NCI-H524 treated with DMSO at 0.1 percent for 48 hours (cell line): ENCODE results near the gene LY6G5C.
A peak's percentile ranks its signal among the peaks of the same experiment; 100 is the strongest.

ENCODE experiments used
- DNase-seq: peaks from one replicate; lab custom pipeline; 2025; lab: John Stamatoyannopoulos, UW

Gene LY6G5C

DNA sequence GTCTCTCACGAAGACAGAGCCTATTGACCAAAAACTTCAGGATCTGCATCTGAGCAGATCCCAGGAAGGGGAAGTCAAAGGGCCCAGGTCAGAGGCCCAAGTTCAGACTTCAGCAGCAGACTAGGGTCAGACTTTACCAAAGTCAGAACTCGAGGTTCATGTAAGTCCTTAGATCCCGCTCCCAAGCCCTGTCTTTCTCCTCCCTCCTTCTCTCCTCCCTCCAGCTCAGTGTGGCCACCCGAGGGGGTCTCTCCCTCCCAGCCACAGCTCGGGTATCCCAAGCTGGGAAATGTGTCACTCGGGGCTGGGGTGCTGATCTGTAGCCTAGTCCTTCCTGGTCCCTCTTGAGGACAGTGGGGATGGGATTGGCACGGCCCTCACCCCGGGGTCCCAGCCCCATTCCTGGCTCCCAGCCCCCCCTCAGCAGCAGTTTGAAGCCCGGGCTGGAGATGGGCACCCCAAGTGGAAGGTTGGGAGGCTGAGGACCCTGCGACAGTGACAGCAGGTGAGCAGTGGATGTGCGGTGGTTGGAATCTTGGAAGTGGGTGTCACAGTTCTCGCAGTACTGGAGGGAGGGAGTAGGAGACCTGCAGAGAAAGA, 18.6 kb downstream of the LY6G5C start:
- DNase-seq: no peak

DNA sequence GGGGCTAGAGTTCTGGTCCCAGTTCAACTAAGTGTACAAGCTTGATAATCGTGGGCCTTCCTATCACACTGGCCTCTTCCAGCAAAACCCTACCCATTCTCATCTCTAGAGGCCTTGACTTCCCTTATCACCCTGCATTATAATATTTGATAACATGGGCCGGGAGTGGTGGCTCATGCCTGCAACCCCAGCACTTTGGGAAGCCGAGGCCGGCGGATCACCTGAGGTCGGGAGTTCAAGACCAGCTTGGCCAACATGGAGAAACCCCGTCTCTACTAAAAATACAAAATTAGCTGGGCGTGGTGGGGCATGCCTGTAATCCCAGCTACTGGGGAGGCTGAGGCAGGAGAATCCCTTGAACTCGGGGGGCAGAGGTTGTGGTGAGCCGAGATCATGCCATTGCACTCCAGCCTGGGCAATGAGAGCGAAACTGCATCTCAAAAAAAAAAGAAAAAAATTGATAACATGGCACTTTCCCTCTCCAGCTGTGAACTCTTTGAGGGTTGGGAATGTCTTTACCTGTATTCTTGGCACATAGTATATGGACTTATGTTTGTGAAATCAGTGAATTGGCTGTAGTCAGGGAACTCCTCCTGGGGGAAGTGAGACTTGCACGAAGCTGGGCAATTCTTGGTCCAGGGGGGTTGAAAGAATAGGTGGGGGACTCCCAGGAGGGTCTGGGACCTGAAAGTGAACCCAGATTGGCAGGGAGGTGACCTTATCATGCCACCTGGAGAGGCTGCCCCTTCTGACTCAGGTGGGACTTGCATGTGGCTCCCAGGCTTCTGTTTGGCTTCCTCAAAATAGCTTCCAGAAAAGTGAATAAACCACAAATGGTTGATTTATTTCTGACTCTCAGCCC, 19.4 kb downstream of the LY6G5C start:
- no peak for DNase-seq

DNA sequence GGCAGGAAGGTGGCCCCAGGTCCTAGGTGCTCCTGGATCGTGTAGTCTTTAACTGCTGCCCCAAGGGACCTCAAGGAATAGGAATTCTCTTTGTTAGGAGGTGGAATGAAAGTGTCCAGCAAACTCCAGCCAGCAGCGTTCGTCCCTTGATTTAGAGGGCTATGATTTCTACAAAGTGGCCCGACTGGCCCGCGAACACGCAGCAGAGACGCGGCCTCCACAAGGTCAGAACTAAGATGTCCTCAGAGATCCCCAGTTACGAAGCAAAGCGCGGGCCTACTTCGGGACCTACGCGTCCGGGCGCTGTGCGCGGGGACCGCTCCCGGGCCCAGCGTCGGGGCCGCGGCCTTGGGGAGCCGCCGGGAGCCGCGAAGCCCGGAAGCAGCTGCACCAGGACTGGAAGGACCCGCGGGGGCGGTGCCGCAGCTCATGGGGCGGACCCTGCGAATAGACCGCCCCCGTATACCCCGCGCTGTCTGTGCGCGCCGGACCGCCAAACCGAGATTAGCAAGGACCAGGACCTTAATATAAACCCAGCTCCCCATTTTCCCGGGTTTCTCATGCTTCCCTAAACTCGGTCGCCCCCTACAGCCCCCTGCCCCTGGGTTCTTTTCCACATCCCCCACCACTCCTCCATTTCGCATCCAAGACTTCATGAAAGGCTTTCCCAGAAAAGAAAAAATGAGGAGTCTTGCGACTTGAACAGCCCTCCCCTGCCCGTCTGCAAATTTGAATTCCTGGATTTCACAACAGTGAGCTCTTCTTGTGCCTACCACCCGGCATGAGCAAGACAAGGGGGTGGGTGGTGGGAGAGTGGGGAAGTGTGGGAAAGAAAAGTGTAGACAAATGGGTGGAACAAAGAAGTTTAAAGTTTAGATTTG, 20.2 kb downstream of the LY6G5C start, which contains the start of gene C6orf47:
Gene C6orf47, minus strand, starts transcription at position 398 of the 881 bp plus-strand sequence. CDS start 831 bp downstream, outside the sequence.
- peak; percentile 28 for DNase-seq

DNA sequence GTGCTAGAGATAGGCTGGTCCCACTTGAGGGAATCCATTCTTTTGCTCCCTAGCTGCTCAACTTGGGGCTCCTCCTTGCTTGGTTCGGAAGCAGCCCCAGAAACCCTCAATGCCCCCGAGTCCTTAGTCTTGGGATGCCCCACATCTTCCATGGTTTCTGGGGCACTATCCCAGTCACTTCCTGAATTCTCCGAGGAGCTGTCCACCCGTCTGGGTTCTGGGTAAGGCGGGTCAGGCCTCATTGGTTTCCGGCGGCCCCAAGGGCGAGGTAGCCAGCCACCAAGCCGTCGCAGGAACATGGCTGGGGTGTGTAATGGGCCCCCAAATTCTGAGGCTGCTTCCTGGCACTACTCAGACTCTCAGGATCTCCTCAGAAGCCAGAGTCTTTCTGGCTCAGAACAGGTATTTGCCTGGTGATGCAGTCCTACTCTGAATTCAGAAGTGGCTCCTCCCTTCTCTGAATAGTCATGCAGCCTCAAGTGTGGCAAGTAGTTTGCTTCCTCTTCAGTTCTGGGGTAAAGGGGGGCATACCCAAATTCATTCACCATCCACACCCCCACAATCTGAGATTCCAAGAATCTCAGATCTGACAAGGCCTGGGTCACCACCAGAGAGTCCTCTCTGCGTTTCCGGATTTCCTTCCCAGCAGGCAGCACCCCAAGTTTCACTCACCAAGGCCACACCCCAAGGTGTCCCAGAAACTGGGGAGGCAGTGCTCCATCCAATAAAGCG, 21.1 kb downstream of the LY6G5C start:
- no peak for DNase-seq

DNA sequence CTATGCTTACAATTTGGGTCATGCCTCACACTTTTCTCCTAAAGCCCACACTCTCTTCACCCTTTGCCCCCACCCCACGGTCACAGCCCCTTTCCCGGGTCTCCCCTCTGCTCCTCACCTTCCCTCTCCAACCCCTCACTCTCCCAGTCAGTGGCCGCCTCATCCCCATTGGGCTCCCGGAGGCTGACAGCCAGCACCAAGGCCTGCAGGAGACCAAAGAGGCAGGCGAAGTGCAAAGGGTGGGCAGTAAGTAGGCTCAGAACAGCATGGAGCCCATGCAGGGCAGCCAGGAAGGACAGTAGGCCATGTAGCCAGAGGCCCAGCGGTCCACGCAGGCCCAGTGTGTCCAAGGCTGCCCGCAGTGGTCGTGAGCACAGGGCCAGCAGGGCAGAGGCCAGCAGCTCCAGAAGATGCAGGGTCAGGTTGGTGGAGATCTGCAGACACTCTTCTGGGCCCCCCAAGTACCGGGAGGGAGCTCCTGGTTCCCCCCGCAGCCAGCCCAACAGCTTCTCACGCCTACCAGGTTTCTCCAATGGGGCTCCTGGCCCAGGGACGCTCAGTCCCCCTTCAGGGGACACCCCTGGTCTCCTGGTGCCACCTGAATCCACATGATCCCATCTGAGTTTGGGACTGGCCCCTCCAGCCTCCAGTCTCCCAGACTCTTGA, 21.8 kb downstream of the LY6G5C start:
- no peak for DNase-seq

DNA sequence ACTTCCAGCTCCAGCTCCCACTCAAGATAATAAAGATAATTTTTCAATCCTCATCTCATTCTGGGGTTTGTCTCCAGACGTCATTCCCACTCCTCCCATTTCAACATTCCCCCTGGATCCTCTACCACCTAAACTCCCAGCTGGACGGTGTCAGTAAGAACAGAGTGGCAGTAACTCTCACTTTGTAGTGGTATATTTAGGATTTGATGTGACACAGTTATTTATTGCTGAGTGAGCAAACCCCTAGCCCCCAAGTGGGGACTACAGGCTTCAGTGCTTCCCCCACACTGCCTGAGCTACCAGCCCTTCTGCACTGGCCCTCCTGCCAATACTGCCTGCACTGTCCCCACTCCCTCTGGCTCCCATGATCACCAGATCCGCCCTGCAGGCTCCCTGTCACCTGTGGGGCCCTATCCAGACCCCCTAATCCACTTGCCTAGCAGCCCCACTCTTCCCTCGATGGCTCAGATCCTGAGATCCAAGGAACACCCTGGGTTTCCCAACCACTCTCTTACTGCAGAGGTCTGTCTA, 22.6 kb downstream of the LY6G5C start:
- DNase-seq: no peak

DNA sequence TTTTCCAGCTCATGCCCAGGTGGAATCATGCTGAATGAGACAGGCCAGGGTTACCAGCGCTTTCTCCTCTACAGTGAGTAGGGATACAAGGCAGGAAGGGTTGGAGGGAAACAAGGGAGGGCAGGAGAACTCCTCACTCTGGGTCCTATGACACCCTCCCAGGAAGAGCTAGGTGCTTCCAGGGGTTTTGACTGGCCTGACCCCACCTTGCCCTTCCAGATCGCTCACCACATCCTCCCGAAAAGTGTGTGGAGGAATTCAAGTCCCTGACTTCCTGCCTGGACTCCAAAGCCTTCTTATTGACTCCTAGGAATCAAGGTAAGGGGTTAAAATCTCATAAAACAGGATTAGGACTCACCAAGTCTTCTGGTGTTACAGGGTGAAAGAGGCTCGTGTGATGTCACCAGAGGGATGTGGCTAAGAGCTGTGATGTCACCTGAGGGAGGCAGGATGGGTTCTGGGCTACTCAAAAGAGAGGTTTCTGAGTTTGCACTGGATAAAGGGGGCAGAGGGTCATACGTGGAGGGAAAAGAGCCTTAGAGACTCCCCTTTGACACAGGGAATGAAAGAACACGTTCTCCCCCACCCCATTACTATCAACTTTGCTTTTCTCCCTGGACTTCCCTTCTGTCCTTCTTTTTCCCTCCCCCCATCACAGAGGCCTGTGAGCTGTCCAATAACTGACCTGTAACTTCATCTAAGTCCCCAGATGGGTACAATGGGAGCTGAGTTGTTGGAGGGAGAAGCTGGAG, 23.3 kb downstream of the LY6G5C start:
- no peak for DNase-seq

DNA sequence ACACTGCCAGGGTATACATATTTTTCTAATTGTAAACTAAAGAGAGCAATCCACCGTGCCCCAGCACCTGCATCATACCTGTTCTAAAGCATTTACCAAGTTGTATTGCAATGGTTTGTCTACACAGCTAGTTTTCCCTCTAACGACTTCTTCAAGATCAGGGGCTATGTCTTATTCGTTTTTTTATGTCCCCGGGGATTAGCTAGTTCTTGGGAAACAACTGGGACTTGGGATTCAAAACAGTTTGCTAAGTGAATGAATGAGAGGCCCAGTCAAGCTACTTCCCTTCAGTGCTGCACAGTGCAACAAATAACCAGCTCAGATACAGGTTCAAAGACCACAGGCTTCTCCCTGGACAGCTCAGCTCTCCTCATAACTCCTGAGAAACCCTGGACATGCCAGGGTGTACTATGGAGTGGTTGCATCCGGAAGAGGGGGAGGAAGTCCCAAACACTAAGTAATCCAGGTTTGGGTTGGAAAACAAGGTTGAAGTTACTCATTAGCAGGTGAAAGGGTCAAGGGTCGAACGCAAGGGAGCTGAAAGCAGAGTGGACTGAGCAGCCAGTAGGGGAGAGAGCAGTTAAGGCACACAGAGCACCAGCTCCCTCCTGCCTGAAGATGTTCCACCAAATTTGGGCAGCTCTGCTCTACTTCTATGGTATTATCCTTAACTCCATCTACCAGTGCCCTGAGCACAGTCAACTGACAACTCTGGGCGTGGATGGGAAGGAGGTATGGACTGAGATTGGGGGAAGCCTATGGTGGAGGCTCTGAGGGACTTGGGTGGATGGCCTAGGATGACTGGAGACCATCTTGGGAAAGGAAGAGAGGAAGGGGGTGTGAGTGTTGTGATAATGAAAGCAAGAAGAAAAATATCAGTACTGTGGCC, 25.3 kb downstream of the LY6G5C start, which contains the start of gene APOM:
Gene APOM, plus strand, starts transcription at position 546 of the 889 bp plus-strand sequence. Its CDS starts 73 bp downstream, at position 619.
- no peak for DNase-seq

DNA sequence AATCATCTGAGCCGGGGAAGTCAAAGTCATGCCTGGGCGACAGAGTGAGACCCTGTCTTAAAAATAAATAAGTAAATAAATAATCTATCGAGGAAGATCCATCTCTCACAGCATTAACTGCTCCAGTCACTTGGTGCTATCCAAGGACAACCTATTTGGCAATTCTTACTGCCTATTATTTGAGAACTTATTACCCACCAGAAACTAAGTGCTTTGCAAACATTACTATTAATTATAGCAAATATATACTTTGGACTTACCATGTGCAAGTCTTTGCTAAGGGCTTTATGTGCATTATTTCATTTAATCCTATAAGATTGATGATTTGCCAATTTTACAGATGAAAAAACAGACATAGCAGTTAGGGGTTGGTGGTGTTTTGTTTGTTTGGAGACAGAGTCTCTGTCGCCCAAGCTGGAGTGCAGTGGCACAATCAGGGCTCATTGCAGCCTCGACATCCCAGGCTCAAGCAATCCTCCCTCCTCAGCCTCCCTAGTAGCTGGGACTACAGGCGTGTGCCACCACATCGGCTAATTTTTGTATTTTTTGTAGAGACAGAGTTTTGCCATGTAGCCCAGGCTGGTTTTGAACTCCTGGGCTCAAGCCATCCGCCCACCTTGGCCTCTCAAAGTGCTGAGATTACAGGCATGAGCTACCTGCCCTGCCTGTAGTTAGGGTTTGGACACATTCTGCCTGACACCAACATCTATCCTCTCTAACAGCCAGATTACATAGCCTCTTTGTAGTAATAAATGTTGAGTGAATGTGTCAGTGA, 26.1 kb downstream of the LY6G5C start:
- no peak for DNase-seq

DNA sequence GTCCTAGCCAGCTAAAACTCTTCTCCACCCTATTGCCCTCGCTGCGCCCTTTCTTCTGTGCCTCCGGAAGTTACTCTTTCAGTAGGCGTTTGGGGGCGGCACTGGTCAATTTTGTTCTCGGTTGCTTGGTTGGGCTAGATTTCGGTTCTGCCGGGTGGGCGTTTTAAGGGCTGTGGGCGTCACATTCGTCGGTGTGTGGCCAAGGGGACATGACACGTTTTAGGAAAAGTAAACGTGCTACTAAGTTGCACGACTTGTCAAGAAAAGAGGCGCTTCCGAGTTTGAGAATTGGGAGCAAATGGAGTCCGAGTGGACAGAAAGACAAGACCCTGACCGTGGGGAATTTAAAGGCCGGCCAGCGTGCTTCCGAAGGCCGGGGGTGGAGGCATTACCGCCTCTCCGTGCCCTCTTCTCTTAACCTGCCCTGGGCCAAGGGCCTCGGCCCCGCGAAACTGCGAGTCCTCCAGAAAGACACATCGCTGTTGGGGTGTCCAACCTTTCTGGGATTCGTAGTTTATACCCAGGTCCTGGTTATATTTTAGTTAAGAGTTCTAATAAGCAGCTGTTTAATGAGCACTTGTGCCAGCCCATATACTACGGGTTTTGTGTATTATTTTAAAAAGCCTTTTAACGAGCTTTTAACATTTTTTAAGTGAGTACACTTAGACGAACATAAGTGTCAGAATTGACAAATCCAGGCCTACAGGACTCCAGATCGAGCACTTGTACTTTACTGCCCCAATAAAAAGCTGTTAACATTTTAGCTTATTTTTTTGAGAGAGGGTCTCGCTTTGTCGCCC, 27.7 kb downstream of the LY6G5C start:
- DNase-seq: no peak

DNA sequence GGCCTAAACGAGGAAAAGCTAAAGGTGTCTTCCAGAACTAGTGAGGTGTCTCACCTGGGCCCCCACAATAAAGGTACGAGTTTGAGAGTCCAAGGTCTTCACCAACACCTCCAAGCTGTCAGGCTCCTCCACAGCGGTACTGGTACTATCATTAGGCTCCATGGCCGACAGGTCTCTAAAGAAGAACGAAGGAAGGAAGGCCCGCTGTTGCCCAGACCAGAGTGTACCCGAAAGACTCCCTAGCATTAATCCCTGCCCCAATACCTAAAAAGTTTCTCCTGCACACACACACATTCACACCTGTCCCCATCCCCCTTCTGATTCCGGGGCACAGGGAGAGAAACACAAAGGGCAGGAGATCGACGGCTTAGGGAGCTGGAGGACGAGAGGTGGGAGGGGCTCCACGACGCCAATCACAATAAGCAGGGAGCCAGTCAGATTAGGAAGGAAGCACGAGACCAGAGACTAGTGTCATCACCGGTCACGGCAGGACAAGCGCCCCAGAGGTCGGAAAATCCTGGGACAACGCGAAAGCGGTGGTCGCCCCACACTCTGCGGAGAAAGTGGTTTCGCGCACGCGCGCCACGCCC, 29.2 kb downstream of the LY6G5C start:
- peak; percentile 2 for DNase-seq

DNA sequence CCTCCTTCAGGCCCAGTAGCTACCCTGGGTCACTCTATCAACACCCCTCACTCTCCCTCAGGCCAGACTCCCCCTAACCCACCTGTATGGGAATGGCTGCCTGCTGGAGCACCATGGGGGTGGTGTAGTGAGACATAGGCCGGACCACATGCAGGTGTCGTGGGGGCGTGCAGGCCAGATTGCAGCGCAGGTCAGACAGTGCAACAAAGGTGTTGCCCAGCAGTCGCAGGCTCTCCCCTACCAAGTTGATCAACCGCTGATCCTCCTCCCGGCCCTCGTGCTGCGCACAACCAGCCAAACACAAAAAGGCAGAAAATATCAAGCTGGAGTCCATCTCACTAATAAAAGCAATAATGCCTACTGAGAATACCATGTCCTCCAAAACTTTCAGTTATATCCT, 35.5 kb downstream of the LY6G5C start:
- DNase-seq: no peak

DNA sequence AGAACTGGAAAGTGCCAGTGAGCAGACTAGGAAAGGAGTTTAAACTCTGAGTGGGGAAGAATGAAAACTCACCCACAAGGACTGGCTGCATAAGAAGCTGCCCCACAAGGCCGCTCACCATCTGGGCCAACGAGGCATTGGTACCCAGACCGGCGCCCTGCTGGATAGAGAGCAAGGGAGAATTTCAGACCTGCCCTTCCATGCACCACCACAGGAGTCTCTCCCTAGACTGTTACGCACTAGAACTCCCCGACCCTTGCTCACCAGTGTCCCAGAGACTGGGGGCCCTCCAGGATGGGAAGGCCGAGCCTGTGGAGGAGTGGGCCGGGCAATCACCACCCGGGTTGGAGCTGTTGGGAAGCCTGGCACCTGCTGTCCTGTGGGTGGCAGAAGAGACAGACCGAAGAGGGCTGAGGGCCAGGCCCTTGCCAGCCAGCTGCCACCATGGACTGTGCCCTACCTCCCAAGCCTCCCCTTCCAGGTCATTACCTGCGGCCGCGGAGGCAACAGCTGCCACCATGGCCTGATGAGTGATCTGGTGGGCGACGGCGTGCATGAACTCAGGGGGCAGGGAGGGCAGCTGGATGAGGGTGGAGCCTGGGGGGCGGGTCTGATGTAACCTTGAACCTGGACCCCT, 36.9 kb downstream of the LY6G5C start:
- DNase-seq: no peak

DNA sequence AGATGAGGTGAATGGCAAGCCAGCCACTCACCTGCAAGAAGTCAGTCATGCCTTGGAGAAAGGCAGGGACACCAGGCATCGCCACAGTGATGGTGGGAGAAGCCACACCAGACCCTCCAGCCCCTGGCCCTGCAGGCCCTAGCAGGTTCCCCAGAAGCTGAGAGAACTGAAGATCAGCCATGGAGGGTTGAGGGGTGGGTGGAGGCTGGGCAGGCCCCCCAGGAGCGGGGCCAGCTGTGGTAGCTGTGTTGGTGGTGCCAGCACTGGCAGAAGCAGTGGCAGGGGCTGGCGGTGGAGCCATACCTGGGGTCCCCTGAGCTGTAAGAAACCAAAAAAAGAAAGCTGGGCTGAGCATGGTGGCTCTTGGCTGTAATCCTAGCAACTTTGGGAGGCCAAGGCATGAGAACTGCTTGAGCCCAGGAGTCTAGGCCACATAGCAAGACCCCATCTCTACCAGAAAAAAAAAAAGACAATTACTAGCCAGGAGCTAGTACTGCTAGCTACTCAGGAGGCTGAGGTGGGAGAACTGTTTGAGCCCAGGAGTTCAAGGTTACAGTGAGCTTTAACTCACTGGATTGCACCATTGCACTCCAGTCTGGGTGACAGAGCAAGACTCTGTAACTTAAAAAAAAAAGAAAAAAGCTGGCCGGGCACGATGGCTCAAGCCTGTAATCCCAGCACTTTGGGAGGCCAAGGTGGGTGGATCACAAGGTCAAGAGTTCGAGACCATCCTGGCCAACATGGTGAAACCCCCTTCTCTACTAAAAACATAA, 37.9 kb downstream of the LY6G5C start:
- DNase-seq: no peak

DNA sequence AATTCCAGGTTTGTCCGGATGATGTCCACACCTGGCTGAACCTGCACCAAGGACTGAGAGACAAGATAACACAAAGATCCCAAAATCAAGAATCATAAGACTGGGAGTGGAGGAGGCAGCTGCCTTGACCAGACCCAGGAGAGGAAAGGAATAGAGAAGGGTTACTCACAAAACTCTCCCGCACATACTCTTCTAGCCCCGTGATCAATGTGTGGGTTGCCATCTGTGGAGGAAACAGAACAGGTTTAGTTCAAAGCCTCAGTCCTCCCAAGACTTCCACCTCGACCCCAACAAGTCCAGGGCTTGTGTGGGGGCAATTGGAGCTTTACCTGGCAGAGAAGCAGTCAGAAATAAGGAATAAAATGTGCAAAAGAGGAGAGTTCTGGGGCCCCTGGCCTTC, 39.5 kb downstream of the LY6G5C start:
- DNase-seq: no peak

DNA sequence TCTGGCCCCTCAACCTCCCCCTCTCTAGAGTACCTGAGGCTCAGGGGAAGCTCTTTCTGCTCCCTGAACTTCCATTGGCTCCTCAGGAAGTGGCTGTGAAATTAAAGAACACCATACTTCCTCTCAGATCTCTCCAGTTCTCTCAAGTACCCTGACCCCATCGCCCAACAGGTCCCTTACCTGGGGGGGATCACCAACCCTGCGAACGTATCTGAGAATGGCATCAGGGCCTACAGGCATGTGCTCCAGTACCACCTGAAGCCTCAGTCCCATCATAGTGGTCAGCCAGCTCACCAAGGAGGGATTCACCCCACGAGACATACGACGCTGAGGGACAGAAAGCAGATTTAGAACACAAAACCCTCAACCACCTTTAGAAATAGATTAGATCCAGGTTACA, 40.3 kb downstream of the LY6G5C start:
- no peak for DNase-seq
